WTC11 (cell line): ENCODE results near the gene LMAN2. TPM values are rescaled to one million over a fixed set of nuclear protein-coding genes. Genes with fewer than 3 reads are reported as not detected.
A peak's percentile ranks its signal among the peaks of the same experiment; 100 is the strongest.
"Not testable (repeated sequence)": the region's sequence is repeated elsewhere in the genome, so short reads cannot be mapped to it uniquely, and the experiment has no call there.

ENCODE experiments used
- ATAC-seq: fragments of 200-7000 bp; cut with Tn5 transposase; 2 replicates; pipeline ENCODE4 v1.10.0; 2021; ENCODE audit warnings: mild to moderate bottlenecking, moderate library complexity
- CTCF ChIA-PET: fragments of 300-600 bp; sonication (Branson Sonifier 250); formaldehyde crosslinking; loops from one replicate; lab custom pipeline; 2021; ENCODE audit warnings: antibody characterized with exemption; lab: Charles Lee
- POLR2A ChIA-PET: fragments of 350-600 bp; sonication (Branson Sonifier 250); formaldehyde crosslinking; loops from one replicate; lab custom pipeline; 2021; ENCODE audit warnings: antibody characterized with exemption; lab: Charles Lee
- DNase-seq: peaks from one replicate; pipeline ENCODE4 v3.0.0; 2021; ENCODE audit warnings: low spot score
- H3K27ac Mint-ChIP-seq: 2 replicates; pipeline ENCODE4 v1.8.0; 2021; ENCODE audit warnings: mixed read lengths
- H3K27me3 Mint-ChIP-seq: 2 replicates; pipeline ENCODE4 v1.8.0; 2021; ENCODE audit warnings: low read depth, mild to moderate bottlenecking, moderate library complexity, mixed read lengths
- H3K36me3 Mint-ChIP-seq: 2 replicates; pipeline ENCODE4 v1.8.0; 2021; ENCODE audit warnings: mixed read lengths
- H3K4me1 Mint-ChIP-seq: 2 replicates; pipeline ENCODE4 v1.8.0; 2022; ENCODE audit warnings: mixed read lengths
- H3K4me3 Mint-ChIP-seq: 2 replicates; pipeline ENCODE4 v1.8.0; 2021; ENCODE audit warnings: mild to moderate bottlenecking, moderate library complexity, mixed read lengths
- H3K9me3 Mint-ChIP-seq: 2 replicates; pipeline ENCODE4 v1.8.0; 2021; ENCODE audit warnings: mixed read lengths
- AFF4 ChIP-seq: sonication (generic); formaldehyde crosslinking; IDR thresholded peaks from 2 replicates; pipeline ENCODE4 v1.8.1; 2023; ENCODE audit warnings: mild to moderate bottlenecking, missing genetic modification reagents, borderline replicate concordance
- CDX4 ChIP-seq: fragments of 250-450 bp; sonication (Bioruptor Pico); IDR thresholded peaks from 2 replicates; pipeline ENCODE4 v1.9.0; 2021; ENCODE audit warnings: moderate library complexity, mild to moderate bottlenecking, inconsistent platforms, borderline replicate concordance
- ERG ChIP-seq: fragments of 250-450 bp; sonication (Bioruptor Pico); IDR thresholded peaks from 2 replicates; pipeline ENCODE4 v1.8.0; 2021; ENCODE audit warnings: mild to moderate bottlenecking
- JUN ChIP-seq: sonication (generic); formaldehyde crosslinking; IDR thresholded peaks from 2 replicates; pipeline ENCODE4 v1.8.0; 2023; ENCODE audit warnings: mild to moderate bottlenecking, missing genetic modification reagents
- NR1H2 ChIP-seq: sonication (generic); formaldehyde crosslinking; IDR thresholded peaks from 2 replicates; pipeline ENCODE4 v1.9.0; 2021; ENCODE audit warnings: mild to moderate bottlenecking, moderate library complexity, missing genetic modification reagents
- PRRX2 ChIP-seq: fragments of 250-450 bp; sonication (Bioruptor Pico); IDR thresholded peaks from 2 replicates; pipeline ENCODE4 v1.8.0; 2021; ENCODE audit warnings: mild to moderate bottlenecking
- SMAD3 ChIP-seq: sonication (generic); formaldehyde crosslinking; IDR thresholded peaks from 2 replicates; pipeline ENCODE4 v1.8.0; 2022; ENCODE audit warnings: missing genetic modification reagents, mild to moderate bottlenecking, borderline replicate concordance
- ZNF263 ChIP-seq: sonication (generic); formaldehyde crosslinking; IDR thresholded peaks from 2 replicates; pipeline ENCODE4 v1.8.1; 2022; ENCODE audit warnings: low read depth, mild to moderate bottlenecking, moderate library complexity, missing genetic modification reagents
- total RNA-seq: library from RNA; stranded (reverse); gene quantifications from 3 replicates; pipeline ENCODE4 v1.2.3, GENCODE V29; 2021

LMAN2 gene
- total RNA-seq, 1 experiment from 2014 or later: 162 TPM

GRCh38 chr5:177308740-177309139, 42.7 kb downstream of the LMAN2 start (continued):
- no peak for TF ChIP-seq CDX4 (CRISPR knock-in tag)
- TF ChIP-seq, all 79 proteins: peak for 0

DNA sequence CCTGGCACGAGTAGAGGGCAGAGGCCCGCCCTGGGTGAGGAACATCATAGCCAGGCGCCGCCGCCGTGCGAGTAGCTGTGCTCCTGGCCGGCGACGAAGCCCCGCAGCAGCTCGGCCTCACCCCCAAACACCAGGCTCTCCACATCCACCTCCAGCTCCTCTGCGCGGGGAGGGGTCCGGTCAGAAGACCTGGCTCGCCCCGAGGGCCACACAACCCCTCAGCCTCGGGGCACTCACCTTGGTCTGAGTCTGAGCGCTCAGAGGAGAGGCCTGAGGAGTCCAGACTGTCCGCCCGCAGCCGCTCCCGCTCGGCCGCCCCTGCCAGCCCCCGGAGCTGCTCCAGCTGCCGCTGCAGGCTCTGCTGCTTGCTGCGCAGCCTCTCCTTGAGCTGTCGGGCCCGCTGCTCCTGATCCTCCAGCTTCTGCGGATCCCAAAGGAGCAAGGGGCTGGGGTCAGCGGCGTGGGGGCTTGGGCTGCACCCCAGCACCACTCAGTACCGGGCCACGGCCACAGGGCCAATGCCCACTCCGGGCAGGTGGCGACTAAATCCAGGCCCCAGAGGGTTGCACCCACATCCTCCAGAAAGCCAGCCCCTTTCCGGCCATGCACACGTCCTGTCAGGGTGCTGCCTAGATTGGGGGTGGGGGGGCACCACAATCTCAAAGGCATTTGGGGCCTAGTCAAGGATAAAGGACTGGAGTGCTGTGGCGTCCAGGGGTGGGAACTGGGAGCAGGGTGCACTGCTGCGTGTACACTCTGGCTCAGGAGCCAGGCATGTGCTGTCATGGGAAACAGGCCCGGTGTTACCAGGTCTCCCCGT, 43.7 kb downstream of the LMAN2 start:
- ATAC-seq: no peak
- no peaks in the 10 kb centered on the region for H3K9me3 Mint-ChIP-seq
- DNase-seq: no peak
- peaks cover 25% of the 10 kb centered on the region for H3K4me1 Mint-ChIP-seq
- no peaks in the 10 kb centered on the region for H3K27me3 Mint-ChIP-seq
- no peak overlapping the region for H3K27ac Mint-ChIP-seq
- H3K4me3 Mint-ChIP-seq: no peak overlapping the region
- TF ChIP-seq ZNF263 (CRISPR knock-in tag): 0 out of 2 replicates have a peak, but pooled peaks have one; percentile 35
- TF ChIP-seq SMAD3 (CRISPR knock-in tag): no peak
- TF ChIP-seq, all 79 proteins: peak for 1
- ChIA-PET POLR2A (interaction anchor here (1.2 kb wide), 2 partner anchors 140 to 174 kb away, joined by 3 read pairs; partner anchors contain the start of gene NSD1), CTCF (interaction anchor here (0.7 to 4.5 kb wide), 13 partner anchors 10 to 221 kb away, joined by 3 to 85 read pairs (median 21); partner anchors contain the start of genes FGFR4, GRK6, PDLIM7 and PFN3)
- H3K36me3 Mint-ChIP-seq: peaks cover 29% of the 10 kb centered on the region

DNA sequence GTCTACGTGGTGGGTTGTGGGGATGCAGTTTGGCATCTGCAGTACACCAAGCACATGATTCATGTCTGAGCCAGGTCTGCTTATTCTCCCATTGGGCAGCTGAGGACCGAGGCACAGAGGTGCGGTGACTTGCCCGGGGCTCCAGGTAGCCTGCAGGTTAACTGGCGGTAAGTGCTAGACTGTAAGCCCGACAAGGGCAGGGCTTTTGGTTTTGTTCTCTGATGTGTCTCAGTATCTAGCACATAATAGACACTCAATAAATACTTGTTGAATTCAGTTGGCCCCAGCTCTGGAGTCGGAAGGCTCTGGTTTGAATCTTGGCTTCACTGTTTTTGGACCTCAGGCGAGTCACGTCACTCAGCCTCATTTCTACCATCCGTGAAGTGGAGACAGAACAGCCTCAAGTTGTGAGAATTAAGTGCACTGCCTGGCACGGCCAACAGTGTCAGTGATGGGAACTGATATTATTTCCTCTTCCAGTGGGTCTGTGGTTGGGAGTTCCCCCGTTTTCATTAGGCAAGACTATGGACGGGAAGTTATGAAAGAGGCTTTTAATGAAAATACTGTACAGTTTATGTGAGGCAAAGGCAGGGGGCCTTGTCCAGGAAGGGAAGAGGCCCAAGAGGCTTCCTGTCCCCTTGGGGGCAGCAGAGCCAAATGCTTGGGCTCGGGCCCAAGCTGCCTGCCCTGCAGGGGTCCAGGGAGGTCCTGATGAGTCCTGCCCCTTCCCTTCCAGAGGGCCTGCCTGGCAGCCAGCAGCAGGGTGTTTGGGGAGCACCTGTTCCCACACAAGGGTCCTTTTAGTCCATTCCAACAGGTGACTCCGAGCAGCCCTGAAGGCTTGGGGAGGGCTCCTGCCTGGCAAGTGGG, 44.6 kb downstream of the LMAN2 start:
- ChIA-PET POLR2A (no interaction called here), CTCF (interaction anchor here (0.7 to 4.5 kb wide), 7 partner anchors 11 to 192 kb away, joined by 3 to 85 read pairs (median 4); partner anchors contain the start of genes PDLIM7 and PFN3)
- Mint-ChIP-seq H3K36me3 (peaks cover 29% of the 10 kb centered on the region), H3K27ac (no peak overlapping the region), H3K4me3 (no peak overlapping the region; the same call in 1 of the 2 replicates), H3K27me3 (no peaks in the 10 kb centered on the region), H3K4me1 (peaks cover 29% of the 10 kb centered on the region), H3K9me3 (no peaks in the 10 kb centered on the region)
- no peak for ATAC-seq
- TF ChIP-seq NR1H2 (CRISPR knock-in tag) (no peak), ERG (CRISPR knock-in tag) (no peak), AFF4 (CRISPR knock-in tag) (no peak), PRRX2 (0 out of 2 replicates have a peak, but pooled peaks have one; percentile 63), JUN (CRISPR knock-in tag) (no peak)
- DNase-seq: no peak

- DNase-seq, H3K4me3 Mint-ChIP-seq, H3K9me3 Mint-ChIP-seq, POLR2A ChIA-PET, H3K27me3 Mint-ChIP-seq, H3K27ac Mint-ChIP-seq, CTCF ChIA-PET, ATAC-seq: not testable (repeated sequence)
- Mint-ChIP-seq H3K4me1 (peaks cover 31% of the 10 kb centered on the region), H3K36me3 (peaks cover 29% of the 10 kb centered on the region)
Observed at GRCh38 chr5:177306103-177306640, 45.3 kb downstream of the LMAN2 start.
